Gastrocnemius medialis (tissue), 4 donors: ENCODE data around the gene GNL1.
"Not testable (repeated sequence)": the region's sequence is repeated elsewhere in the genome, so short reads cannot be mapped to it uniquely, and the experiment has no call there.

Experiments
- POLR2A ChIP-seq, 2 donors: fragments of 450-650 bp; IDR thresholded peaks; one replicate each; pipeline ENCODE4 v1.6.1; 2017; ENCODE audit warnings: antibody characterized with exemption in 2 of 2, mild to moderate bottlenecking in 2 of 2, moderate library complexity in 2 of 2
- TF ChIP-seq, protein P1 (sequence below), 5 experiments: fragments of 450-650 bp in 3 of 5; fragments of 200-600 bp in 2 of 5; sonication (generic) in 2 of 5; IDR thresholded peaks in 4 of 5; conservative IDR thresholded peaks in 1 of 5; 1 replicate in 4 of 5; 2 replicates in 1 of 5; pipeline ENCODE4 v1.5.1; 2016 to 2019; ENCODE audit warnings: antibody characterized with exemption in 5 of 5, mild to moderate bottlenecking in 3 of 5, moderate library complexity in 3 of 5

- TF ChIP-seq, protein P1, sequence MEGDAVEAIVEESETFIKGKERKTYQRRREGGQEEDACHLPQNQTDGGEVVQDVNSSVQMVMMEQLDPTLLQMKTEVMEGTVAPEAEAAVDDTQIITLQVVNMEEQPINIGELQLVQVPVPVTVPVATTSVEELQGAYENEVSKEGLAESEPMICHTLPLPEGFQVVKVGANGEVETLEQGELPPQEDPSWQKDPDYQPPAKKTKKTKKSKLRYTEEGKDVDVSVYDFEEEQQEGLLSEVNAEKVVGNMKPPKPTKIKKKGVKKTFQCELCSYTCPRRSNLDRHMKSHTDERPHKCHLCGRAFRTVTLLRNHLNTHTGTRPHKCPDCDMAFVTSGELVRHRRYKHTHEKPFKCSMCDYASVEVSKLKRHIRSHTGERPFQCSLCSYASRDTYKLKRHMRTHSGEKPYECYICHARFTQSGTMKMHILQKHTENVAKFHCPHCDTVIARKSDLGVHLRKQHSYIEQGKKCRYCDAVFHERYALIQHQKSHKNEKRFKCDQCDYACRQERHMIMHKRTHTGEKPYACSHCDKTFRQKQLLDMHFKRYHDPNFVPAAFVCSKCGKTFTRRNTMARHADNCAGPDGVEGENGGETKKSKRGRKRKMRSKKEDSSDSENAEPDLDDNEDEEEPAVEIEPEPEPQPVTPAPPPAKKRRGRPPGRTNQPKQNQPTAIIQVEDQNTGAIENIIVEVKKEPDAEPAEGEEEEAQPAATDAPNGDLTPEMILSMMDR (IDR thresholded peaks at IDR 0.05 in 4 of 5, conservative IDR thresholded peaks at IDR 0.05 in 1 of 5): not testable (repeated sequence)
- TF ChIP-seq POLR2A (IDR thresholded peaks at IDR 0.05): not testable (repeated sequence)
These were observed 39.6 kb downstream of the GNL1 start for GRCh38 chr6:30516754-30517076.
